SHP77 (cell line): ENCODE results near the gene AMOTL1.
"Not testable (repeated sequence)": the region's sequence is repeated elsewhere in the genome, so short reads cannot be mapped to it uniquely, and the experiment has no call there.

Experiments used
- DNase-seq, 2 experiments: peaks; one replicate each; lab custom pipeline; 2025; lab: John Stamatoyannopoulos, UW

Gene AMOTL1

DNA sequence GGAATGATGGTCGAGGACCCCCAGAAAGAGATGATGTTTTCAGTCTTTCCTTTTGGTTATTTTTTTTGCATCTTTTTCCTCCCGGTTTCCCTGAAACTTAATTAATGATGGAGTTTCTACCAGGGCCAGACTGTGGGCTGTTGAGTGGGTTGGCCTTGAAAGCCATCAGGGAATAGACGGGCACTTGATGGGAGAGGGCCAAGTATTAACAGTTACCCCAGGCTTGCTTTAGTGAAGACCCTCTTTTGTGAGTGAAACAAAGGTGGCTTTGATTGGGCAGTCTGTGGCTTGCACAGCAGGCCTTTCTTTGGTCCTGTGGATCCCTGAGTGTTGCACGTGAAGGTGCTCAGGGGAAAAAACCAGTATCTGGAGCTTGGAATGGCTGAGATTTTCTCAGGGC is 56.9 kb downstream of the AMOTL1 start:
- DNase-seq = no peak

DNA sequence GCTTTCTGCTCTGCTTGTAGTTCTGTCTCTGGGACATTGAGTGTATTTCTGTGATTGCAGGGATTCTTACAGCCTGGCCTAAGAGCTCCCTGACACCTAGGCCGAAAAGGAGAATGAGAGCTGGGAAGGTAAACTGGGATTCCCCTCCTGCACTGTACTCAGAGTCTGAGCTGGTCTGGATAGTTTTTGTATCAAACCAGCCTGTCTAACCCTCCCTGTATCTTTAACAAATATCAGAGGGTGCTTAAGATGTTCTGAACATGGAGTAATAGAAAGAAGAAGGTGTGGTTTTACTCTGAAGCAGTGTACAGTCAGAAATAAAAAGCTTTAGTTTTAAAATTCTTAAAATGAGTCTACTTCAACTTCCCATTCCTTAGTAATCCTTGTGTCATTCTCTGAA is 57.3 kb downstream of the AMOTL1 start:
- DNase-seq = no peak

DNA sequence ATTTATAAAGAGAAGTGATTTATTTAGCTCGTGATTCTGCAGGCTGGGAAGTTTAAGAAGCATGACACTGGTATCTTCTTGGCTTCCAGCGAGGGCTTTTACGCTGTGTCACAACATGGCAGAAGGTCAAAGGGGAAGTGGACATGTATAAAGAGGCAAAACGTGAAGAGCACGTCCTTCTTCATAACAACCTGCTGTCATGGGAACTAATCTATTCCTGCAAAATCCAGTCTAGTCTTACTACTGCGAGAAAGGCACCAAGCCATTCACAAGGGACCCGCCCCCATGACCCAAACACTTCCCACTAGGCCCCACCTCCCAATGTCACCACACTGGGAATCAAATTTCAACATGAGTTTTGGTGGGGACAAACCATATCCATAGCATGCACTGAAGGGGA is 58.3 kb downstream of the AMOTL1 start:
- no peak for DNase-seq

- DNase-seq = no peak
Observed at GRCh38 chr11:94828088-94828487, 59.9 kb downstream of the AMOTL1 start.

DNA sequence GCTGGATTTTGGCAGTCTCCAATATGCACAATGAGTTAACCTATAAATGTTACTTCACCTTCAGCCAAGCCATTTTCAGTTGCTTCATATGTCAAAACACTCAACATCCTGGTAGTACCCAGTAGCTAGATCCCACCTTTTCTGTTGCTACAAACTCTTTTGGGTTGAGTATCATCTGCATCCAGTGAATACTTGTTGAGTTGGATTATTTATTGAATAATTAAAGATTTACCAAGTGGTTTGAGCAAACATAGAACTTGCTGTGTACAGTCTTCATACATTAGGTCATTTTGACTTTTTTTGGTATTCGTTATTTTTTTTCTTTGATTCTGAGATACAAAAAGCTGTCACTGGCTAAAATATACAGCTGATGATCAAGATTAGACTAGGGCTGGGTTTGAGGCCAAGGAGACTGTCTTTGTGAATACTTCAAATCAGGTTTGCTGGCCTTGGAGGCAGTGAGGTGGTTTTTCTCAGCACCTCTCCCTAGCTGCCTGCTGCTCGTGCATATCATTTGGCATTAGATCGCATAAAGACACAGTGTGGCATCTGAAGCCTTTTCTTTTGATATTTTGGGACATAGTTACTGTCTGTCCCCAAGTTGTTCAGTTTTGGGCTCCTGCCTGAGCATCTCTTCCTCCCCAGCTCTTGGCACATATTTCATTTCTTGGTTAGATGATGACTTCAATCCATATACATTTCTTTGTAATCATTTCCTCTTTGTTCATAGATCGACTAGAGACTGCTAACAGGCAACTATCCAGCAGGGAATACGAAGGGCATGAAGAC is 62.8 kb downstream of the AMOTL1 start:
- no peak for DNase-seq

GRCh38 chr11:94831529-94831928 is 63.4 kb downstream of the AMOTL1 start:
- no peak for DNase-seq

DNA sequence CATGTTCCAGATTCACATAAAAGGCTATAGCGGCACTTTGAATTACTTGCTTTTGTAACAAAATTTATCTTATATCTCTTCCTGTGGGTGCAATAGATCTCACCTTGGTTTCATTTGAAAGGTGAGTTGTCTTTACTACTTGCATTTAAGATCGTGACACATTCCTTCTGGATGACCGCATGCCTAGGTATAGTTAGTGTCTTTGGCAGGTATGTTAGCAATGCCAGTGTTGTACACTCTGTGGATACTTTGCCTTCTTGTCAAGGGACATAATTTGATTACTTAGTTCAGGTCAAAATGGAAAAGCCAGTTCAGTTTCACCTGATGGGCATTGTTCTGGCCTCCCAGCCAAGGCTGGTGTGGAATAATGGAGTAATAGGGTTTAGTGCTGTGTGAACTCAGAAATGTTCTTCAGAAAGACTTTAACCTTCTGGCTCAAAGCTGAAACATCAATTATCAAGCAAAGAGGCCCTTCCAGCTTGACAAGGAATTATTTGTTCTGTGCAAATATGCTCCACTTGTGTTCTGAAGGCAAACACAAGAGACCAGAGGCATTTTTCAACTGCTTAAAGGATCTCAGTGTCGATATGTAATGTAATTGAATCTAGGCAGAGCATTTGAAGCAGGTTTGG is 64.6 kb downstream of the AMOTL1 start:
- no peak for DNase-seq

- no peak for DNase-seq
Observed at GRCh38 chr11:94834911-94835593, 66.9 kb downstream of the AMOTL1 start.

DNA sequence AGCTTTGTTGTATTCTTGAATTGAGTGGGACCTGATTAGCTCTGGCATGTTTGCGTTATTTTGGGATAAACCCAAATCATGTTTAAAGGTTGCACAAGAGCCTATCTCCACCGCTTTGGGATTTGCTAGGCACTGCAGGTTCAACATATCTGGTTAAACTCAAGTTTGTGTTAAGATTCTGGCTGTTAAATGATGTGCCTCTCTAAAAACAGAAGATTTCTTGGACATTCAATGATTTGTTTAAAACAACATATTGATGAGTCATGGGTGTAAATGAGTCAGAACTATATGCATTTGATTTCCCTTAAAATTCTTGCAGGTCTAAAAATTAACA is 67.4 kb downstream of the AMOTL1 start:
- no peak for DNase-seq

DNA sequence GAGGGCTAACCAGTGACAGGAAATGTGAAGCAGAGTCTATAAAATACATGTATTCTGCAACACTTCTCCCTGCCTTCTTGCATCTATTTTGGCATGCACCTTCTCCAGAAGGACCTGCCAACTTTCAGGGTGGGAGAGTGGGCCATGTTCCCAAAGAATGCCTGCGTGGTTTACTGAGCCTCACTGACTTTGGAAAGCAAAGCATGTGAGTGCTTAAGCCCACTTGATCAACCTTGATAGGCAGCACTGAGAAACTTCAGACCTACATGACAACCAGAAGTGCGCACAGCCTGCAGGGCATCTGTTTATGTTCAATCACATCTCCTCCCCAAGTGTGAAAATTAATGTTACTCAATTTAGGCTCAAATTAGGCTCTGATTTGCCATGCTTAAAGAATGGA is 69.2 kb downstream of the AMOTL1 start:
- no peak for DNase-seq

- no peak for DNase-seq
Observed at GRCh38 chr11:94838027-94838731, 70.0 kb downstream of the AMOTL1 start.

DNA sequence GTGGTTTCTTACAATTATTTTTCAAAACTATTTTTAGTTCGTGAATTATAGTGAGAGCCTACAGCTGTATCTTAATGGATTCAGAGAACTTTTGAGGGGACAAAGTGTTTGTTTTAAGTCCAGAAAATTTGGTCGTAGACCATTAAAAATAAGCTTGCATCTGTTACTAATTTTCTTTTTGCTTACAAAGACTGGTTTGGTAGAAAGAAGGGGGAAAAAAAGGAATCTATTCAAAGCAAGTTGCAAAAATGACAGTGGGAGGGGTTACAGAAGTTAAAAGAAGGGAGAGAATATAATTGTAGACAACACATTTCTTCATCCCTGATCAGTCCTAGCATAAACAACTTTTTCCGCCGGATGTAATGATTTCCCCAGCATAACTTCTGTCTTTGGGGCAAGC is 72.1 kb downstream of the AMOTL1 start:
- DNase-seq = no peak

- DNase-seq = no peak
Observed at GRCh38 chr11:94844031-94844430, 75.9 kb downstream of the AMOTL1 start.

DNA sequence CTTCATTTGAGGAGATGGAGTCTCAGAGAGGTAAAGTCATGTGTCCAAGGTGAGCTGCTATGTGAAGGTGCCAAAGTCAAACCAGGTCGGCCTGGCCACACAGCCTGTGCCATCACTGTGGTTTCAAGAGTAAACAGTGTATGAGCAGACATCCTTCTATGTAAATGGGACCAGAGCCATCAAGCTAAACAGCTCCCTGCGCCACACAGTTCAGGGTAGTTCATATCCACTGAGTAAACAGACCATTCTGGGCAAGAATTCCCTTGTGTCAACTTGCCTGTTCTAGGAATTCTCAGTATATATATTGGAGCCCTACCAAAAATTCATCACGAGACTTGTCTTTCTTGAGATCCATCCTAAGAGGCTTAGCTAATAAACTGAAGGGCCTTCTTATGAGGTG is 77.5 kb downstream of the AMOTL1 start:
- peak in 1 of 2 experiments; percentile 2 for DNase-seq

DNA sequence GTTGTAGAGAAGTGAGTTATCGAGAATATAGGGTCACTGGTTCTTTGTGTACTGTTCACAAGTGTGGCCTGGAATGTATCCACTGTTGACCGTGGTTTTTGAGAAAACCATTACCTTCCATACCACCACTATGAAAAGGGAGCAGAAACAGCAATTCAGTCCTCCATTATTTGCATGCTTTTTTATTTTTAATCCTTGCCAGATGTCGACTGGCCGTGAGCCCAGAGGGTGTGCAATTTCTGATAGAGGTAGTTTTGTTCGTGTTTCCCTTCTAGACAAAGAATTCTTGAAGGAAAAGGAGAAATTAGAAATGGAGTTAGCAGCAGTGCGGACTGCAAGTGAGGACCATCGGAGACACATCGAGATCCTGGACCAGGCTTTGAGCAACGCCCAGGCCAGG is 81.7 kb downstream of the AMOTL1 start:
- no peak for DNase-seq

- DNase-seq = no peak
Observed at GRCh38 chr11:94851864-94852636, 83.9 kb downstream of the AMOTL1 start.

GRCh38 chr11:94853288-94853687 is 85.1 kb downstream of the AMOTL1 start:
- not testable (repeated sequence) for DNase-seq

- no peak for DNase-seq
Observed at GRCh38 chr11:94853836-94854235, 85.7 kb downstream of the AMOTL1 start.

GRCh38 chr11:94854770-94855633 is 86.8 kb downstream of the AMOTL1 start:
- DNase-seq = no peak

- DNase-seq = no peak
Observed at GRCh38 chr11:94855666-94856065, 87.5 kb downstream of the AMOTL1 start.

DNA sequence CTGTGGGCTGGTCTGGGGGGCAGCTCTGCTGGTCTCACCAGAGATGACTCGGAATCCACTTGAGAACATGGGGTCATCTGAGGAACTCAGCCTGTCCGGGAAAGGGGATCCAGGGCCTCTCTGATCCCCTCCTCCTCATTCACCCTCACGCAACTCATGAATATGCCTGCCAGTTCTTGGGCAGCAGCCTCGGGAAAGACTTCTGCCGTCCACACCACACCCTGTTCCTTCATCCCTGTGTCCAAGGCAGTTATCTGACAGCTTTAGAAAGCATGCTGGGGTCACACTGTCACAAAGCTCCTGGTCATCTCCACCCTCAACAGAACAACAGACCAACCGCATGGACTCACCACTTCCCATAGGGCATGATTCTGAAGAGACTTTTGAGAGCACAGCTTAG is 88.3 kb downstream of the AMOTL1 start:
- no peak for DNase-seq
